Embryonic facial prominence (tissue), 1 donor: ENCODE results near the gene SLC66A2.

Source experiments
- DNase-seq: peaks from one replicate; pipeline ENCODE4 v3.0.0-alpha.2; 2016; ENCODE audit errors: extremely low spot score

The SLC66A2 gene

DNA sequence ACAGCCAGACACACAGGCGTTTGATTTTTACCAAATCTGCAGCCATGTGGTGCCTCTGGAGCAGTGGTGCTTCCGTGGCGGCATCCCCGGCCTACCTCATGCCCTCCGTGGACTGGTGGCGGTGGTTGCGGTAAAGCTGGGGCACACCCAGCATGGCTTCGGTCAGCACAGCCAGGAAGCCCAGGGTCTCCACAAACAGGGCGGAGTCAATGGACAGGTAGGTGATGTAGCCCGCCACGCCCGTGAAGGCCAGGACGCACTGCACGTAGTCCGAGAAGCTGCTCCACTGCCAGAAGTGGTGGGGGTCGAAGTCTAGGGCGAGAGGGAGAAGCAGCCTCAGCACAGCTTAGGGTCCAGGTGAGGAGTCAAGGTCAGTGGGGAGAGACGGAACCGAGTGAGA, 32.4 kb downstream of the SLC66A2 start:
- DNase-seq, result no peak

DNA sequence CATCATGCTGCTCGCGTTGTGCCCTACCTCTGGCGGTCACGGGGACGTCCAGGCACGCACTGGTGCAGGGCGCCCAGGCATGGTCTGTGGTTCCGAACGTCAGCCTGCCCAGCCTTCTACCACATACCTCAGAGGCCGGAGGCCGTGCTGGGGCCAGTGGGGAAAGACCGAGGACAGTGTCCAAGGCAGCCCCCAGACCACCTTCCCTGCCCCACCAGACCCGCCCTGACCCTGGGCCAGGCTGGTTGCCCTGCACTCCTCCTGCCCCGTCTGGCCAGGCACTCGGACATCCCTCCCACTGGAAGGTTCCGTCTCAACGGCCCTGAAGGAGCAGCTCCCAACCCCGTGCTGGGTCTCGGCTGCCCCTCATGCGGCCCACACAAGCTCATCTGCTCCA, 32.8 kb downstream of the SLC66A2 start:
- DNase-seq, result no peak

DNA sequence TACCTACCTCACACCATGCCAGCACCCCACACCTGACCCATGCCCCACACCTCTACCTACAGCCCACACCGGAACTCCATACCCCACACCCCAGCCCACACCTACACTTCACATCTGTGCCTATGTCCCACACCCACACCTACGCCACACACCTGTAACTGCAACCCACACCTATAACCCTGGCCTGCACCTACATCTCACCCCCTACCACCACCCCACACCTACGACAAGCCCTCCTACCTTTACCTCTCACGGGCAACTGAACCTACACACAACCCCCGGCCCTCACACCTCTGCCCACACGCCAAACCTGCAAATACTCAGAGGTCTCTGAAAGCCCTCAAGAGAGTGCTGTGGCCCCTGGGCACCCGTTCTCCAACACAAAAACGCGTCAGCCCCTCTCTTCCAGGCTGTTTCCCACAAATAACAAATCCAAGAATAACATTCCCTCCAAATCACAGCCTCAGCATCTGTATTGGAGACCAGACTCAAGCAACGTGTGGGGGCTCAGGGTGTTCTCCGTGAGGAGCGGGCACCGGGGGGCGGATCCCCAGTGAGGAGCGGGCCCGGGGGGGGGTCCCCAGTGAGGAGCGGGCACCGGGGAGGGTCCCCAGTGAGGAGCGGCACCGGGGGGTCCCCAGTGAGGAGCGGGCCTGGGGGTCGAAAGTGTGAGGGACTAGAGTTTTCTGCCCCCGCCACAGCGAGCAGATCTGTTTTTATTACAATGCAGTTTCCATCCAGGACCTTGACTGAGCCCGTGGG, 33.4 kb downstream of the SLC66A2 start:
- no peak for DNase-seq

DNA sequence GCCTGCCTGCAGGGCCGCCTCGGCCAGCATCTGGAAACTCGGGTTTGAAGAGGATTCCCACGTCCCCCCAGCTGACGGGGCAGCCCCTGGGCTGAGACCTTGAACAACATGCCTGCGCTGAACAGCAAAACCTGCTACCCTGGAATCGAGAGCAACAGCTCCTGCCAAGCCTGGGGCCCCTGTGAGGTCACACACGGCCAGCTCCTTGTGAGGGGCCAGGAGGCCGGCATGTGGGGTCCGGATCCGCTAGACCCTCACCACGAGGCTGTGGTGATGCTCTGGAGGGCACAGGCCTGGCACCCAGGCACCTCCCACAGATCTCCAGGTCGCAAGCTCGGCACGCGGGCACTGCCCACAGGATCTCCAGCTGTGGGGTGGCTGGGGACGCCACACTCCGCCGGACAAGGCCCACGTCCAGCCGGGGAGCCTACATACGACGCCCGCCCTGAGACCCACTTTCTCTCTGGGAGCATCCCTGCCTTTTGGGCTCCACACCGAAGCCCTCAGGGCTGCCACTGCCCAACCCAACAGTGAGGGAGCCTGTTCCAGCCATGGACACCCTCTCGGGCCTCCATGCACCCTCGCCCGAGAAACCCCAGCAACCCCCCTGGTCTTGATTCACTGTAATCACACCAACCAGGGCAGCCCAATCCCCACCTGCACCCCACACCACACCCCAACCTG, 34.1 kb downstream of the SLC66A2 start:
- DNase-seq, result no peak

DNA sequence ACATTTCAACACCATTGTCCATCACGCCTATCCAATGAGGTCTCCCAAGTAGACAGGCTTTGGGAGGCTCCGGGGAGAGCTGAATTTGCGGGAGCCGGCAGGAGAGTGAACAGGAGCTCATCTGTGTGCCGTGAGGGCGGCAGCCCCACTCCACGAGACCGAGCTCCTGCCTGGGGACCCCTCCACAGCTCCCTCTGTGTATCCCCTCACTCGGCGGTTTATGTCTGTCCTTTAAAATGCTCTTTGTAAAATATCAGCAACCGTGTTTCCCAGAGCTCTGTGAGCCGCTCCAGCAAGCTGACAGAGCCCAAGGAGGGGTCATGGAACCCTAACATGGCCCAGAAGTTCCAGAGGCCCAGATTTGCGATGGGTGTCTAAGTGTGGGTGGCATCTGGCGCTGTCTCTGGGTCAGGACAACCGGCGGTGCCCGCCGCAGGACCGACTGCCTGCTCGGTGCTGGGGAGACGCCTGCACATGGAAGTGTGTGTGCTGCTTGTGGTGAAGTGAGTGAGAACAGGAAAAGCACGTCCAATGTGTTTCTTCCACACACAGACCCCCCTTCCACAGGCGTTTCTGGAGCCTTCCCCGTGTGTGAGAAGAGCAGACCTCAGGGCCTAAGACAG, 34.8 kb downstream of the SLC66A2 start:
- DNase-seq, result no peak

DNA sequence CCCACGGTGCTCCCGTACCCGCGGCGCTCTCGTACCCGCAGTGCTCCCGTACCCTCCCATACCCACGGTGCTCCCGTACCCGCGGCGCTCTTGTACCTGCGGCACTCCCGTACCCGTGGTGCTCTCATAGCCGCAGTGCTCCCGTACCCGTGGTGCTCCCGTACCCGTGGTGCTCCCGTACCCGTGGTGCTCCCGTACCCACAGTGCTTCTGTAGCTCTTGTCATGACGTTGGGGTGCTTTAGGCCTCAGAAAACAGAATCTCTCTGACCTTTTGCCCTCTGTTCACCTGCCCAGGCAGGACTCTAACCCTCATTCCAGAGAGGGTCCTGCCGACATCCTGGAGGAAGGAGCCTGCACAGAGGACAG, 35.3 kb downstream of the SLC66A2 start:
- no peak for DNase-seq

DNA sequence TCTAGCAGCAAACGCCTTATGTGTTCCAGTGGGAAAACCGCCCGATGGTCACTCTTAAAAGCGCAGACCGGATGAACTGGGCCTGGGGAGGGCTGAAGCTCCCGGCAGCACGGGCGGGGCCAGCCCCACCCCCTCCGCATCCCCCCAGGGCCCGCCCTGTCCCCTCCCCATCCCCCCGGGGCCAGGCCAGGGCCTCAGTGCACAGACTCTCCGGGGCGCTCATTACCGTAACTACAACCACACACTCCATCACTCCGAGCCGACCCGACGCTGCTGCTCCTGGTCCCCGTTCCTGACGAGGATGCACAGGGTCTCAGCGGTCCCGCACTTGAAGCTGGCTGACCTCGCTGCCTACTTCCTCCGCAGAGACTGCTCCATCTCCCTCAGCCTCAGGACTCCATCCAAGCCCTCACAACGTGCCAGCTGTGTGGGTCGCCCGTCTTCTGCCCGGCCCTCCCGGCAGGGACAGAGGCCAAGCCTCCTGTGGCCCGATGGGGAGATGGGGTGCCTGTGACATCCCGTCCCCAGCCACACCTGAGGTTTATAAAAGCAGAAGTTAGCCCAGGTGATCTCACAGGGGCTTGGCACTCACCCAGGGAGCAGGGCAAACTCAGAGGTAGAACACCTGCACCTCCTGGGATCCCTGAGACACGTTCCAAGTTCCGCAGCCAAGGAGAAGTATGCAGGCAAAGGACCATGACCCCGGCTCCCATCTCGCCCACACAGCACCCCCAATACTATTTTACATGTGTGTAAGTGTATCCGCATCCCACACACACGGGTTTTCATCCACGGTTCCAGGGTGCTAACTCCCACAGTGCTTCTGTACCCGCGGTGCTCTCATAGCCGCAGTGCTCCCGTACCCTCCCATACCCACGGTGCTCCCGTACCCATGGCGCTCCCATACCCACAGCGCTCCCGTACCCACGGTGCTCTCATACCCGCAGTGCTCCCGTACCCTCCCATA, 36.0 kb downstream of the SLC66A2 start:
- DNase-seq, result no peak

DNA sequence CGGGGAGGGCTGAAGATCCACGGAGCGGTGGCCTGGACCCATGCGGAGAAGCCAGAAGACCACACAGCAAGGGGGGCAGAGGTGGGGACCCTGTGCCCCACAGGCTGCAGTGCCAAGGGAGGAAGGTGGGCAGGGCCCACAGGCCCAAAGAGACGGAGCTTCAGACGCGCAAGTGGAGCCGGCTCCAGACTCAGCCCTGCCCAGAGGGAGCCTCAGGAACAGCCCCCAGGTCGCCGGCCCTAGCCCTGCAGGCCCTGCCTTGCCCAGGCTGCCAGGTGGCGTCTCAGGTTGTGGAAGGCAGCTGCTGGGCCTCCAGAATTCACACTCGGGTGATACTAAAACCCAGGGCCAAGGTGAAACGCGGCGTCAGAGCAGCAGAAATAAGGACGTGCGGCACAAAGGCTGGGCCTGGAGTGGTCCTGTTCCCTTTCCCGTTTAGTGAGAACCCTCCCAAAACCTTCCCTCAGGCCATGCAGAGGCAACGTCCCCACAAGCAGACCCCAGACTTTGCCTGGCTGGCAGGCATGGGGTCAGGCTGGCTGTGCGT, 36.8 kb downstream of the SLC66A2 start:
- no peak for DNase-seq

DNA sequence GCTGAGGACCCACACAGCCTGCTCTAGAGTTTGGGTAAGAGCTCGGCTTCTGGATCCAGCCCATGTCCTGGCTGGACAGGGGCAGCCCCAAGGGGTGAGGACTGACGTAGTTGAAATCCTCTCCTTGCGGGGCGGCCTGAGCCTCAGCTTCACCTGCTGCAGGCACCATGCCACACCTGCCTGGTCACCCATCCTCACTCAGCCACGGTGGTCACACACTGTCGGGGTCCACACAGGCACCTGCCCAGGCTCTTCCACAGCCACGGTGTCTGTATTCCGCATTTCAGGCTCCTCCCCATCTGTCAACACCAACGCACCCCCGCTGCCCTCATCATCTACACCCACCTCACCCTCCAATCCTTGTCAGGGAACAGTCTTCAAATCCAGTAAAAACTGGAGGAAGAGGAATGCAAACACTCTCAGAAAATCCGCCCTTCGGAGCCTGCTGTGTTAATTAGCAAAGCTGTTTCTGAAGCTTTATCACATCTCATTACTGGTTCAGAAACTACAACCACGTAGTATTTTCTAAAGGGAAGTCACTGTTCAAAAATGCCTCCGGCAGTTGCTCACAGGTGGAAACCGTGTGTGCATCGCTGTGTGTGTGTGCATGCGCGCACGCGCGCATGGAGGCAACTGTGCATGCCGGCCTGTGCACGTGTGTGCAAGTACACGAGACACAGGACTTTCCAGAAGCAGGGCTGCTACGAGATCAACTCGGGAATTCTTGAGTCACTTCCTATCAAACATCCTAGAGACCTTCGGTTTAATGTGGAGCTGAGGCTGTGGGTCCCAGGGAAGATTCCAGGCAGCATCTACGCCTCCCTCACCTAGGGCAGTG, 38.2 kb downstream of the SLC66A2 start:
- no peak for DNase-seq

DNA sequence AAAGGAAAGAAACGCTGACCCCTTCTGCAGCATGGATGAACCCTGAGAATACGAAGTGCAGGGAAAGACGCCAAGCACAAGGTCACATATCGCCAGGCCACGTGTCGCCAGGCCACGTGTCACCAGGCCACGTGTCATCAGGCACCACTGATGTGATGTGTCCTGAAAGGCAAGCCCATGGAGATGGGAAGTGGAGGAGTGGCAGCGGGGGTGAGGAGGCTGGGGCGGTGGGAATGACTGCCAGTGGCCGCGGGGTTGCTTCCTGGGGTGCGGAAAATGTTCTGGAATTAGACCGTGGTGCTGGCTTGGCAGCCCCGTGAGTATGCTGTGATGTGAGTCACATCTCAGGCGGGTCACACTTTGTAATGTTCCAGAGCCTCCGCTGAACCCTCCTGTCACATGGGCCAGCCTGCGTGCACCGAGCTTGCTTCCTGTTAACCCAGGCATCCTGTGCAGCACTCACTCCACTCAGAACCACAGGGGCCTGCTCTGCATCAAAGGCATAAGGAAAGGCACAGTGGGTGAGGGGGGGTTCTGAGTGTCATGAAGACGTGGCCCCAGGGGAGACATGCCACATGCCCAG, 39.0 kb downstream of the SLC66A2 start:
- no peak for DNase-seq

DNA sequence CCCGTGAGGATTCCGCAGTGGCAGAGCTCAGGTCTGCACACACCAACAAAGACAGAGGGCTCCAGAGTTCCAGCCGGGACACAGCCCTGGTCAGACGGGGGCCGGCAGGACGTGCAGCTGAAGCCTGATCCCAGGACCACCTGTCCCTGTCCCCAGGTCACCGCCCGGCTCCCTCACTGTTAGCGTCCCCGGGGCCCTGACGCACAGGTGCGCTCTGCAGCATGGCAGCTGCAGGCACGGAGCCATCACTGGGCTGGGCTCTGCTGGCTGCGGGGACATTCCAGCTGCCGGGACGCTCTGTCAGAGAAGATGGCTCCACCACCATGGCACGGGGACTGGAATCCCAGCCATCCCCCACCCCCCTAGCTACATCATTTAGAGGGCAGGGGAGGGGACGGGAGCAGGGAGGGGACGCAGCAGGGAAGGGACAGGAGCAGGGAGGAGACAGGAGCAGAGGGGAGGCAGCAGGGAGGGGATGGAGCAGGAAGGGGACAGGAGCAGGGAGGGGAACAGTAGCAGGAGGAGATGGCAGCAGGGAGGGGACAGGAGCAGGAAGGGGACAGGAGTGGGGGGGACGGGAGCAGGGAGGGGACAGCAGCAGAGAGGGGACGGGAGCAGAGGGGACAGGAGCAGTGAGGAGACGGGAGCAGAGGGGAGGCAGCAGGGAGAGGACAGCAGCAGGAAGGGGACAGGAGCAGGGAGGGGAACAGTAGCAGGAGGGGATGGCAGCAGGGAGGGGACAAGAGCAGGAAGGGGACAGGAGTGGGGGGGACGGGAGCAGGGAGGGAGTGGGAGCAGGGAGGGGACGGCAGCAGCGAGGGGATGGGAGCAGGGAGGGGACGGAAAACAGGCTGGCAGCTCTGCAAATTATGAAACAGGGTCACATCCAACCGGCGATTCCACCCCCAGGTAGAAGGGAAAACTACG, 39.8 kb downstream of the SLC66A2 start:
- DNase-seq, result no peak

DNA sequence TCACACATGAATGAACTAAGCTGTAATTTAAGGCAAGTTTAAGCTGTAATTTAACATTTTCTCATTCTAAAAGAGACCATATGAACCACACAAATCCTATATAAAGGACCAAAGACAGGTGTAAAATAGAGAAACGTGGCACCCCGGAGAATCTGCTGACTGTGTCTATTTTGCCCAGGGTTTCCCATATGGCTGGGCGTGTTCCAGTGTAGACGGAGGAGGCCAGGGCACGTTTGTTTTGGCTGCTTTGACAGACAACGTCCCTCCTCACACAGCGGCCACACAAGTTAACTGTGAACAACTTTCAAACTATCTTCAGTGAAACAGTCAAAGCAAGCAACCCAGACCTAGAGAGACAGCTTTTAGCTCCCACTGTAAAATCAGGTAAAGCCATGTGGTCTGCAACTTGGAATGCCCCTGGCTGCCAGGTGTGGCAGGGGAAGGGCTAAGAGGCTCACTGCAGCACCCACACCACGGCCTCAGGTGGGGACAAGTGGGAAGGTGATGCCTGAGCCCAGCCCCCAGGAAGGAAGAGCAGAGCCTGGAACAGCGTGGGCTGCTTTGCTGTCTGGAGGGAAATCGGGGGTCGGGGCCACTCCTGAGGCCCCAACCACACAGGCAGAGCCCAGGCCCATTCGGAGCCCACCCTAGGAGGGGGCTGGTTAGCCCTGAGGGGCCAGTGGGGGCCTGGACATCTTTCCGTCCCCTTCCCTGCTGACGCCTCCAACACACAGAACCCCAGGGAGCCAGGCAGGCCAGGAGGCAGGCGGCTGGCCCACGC, 40.7 kb downstream of the SLC66A2 start:
- no peak for DNase-seq

DNA sequence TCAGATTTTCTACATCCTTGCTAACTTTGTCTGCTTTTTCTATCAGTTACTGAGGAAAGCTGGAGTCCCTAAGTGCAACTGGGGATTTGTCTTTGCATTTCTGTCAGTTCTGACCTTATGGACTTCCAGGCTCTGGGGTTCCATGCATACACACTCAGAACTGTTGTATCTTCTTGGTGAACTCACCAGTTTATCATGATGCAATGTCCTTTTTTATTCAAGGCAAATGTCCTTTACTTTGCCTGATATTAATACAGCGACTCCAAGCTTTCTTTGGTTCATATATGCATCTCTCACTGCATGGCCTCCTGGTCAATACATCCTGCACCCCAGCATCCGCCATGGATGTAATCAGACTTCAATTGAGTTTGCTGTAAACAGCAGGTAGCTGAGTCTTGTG, 44.7 kb downstream of the SLC66A2 start:
- DNase-seq, result no peak

DNA sequence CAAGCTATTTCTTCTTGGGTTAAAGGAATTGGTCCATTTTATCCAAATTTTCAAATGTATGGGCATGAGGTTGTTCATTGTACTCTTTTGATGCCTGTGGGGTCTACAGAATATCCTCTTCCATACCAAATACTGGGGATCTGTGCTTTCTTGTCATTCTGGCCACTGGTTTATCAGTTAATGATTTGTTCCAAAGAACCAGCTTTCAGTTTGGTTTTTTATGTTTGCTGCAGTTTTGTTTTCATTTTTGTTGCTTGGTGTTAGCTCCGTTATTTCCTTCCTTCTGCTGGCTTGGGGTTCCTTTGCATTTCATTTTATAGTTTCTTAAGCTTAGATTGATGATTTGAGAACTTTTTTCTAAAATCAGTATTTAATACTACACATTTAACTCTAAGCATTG, 45.5 kb downstream of the SLC66A2 start:
- no peak for DNase-seq

DNA sequence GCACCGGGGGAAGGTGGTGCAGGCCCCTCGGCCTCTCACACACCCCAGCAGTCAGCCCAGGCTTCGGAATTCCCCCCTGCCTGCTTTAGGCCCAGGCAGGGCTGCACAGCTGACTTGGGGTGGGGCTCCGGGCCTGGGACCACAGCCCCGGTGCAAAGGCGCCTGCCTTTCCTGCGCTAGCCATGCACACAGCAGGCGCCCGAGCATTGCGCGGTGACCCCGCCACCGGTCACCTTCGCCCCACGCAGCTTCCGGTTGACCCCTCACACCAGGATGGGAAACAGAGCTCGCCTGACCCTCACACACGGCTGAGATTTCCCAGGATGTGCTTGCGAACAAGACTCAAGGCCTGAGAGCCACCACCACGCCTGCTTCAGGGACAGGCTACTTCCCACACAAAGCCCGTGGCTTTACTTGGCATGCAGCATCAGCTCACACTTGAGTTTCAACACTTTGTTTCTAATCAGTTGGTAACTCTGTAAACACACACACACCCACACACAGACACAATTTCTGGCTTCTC, 46.0 kb downstream of the SLC66A2 start:
- DNase-seq, result no peak

DNA sequence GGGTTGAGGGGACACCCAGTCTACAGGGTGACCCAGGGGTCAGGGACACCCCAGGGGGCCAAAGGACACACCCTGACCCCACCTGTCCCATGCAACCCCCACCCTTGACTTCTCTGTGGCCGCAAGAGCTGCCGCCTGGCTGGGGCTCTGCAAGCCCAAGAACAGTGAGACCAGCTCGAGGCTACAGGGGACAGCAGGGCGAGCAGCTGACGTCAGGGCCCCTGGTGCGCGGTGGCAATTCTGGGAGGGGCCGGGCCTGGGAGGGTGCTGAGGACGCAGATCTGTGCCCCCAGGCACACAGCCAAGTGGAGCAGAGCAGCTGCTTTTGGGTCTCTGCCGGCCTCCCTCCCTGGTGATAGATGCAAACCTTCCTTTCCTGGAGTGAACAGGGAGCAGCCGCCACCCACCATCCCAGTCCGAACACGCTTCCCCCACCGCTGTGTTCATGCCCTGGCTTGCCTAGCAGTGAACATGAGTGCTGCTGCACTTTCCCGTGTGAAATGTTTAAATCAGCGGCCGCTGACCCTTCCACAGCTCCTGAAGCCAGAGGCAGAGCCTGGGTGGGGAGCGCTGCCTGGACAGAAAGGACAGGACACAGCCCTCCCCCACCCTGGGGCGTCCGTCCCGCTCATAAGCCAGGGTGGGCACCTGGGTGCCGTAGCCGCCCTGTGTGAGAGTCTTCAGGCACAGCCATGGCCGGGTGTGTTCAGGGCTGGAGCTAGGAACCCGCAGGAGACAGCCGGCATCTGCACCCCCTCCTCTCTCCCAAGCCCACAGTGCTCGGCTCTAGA, 46.9 kb downstream of the SLC66A2 start:
- no peak for DNase-seq

DNA sequence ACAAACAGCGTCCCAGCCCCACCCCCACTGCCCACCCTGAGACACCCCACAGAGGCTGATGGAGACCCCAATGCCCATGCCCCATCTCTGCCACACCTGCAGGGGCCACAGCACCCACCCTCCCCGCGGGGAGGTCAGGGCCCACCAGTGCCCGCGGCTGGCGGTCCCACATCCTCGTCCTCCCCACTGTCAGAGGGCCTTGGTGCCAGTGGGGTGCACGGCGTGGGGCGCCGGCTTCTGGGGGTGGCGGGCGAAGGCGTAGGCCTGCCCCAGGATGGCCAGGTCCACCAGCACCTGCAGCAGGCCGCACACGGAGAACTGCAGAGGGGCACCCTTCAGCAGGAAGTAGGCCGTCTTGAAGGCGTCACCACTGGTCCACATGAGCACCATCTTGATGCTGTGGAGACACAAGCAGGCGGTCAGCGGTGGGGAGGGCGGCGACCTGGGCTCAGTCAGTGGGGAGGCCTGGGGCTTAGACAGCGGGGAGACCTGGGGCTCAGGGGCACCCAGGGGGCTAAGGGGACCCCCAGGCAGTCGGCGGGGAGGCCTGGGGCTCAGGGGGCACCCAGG, 47.6 kb downstream of the SLC66A2 start:
- DNase-seq, result no peak
